Measurements from ENCODE around the gene CHODL. TPM values are rescaled to one million over a fixed set of nuclear protein-coding genes. Genes with fewer than 3 reads are reported as not detected.

CHODL gene
- total RNA-seq, 1 experiment from 2014 or later = 0.16 TPM

GRCh38 chr21:18220498-18220897 is 24.1 kb upstream of the CHODL start:
- no peaks in the 10 kb centered on the region for H3K4me1 ChIP-seq
- no peaks in the 10 kb centered on the region for H3K27me3 ChIP-seq (replicated peaks; ENCODE audit: control insufficient read depth, insufficient read depth, low read length)
- intact Hi-C loops (cut with micrococcal nuclease; ENCODE audit: unreplicated experiment) = no loop called here
- ChIA-PET CTCF (no interaction called here), POLR2A (no interaction called here)
- peaks cover 6% of the 10 kb centered on the region for H3K27me3 Mint-ChIP-seq (ENCODE audit: insufficient read depth, unreplicated experiment)
- H3K9me3 Mint-ChIP-seq (ENCODE audit: unreplicated experiment) = no peaks in the 10 kb centered on the region
- TF ChIP-seq CTCF (IDR thresholded peaks at IDR 0.05; ENCODE audit: insufficient read depth in 1 of 2, low read depth in 1 of 2, low read length in 1 of 2, severe bottlenecking in 1 of 2, unreplicated experiment in 1 of 2) = no peak
- H3K4me3 Mint-ChIP-seq (ENCODE audit: unreplicated experiment) = no peak overlapping the region
- no peak overlapping the region for H3K4me3 ChIP-seq (ENCODE audit: low read depth, low read length)
- BruUV-seq (replicated peaks) = no TSS peak
- H3K27ac Mint-ChIP-seq (ENCODE audit: unreplicated experiment) = no peak overlapping the region
- no peaks in the 10 kb centered on the region for H3K4me1 Mint-ChIP-seq (ENCODE audit: low read depth, unreplicated experiment)
- H3K36me3 Mint-ChIP-seq (ENCODE audit: insufficient read depth, unreplicated experiment) = no peaks in the 10 kb centered on the region
- DNase-seq = no peak
- H3K36me3 ChIP-seq (ENCODE audit: control insufficient read depth, insufficient read depth, low read length) = no peaks in the 10 kb centered on the region
- no peaks in the 10 kb centered on the region for H3K9me3 ChIP-seq

- Mint-ChIP-seq H3K27me3 (ENCODE audit: insufficient read depth, unreplicated experiment) (peaks cover 3% of the 10 kb centered on the region), H3K36me3 (ENCODE audit: insufficient read depth, unreplicated experiment) (no peaks in the 10 kb centered on the region), H3K9me3 (ENCODE audit: unreplicated experiment) (no peaks in the 10 kb centered on the region), H3K4me1 (ENCODE audit: low read depth, unreplicated experiment) (no peaks in the 10 kb centered on the region), H3K27ac (ENCODE audit: unreplicated experiment) (no peak overlapping the region), H3K4me3 (ENCODE audit: unreplicated experiment) (no peak overlapping the region)
- no peak for DNase-seq
- no peaks in the 10 kb centered on the region for H3K9me3 ChIP-seq
- H3K36me3 ChIP-seq (ENCODE audit: control insufficient read depth, insufficient read depth, low read length) = no peaks in the 10 kb centered on the region
- TF ChIP-seq CTCF (IDR thresholded peaks at IDR 0.05; ENCODE audit: insufficient read depth in 1 of 2, low read depth in 1 of 2, low read length in 1 of 2, severe bottlenecking in 1 of 2, unreplicated experiment in 1 of 2) = no peak
- no peaks in the 10 kb centered on the region for H3K27me3 ChIP-seq (replicated peaks; ENCODE audit: control insufficient read depth, insufficient read depth, low read length)
- BruUV-seq (replicated peaks) = no TSS peak
- H3K4me3 ChIP-seq (ENCODE audit: low read depth, low read length) = no peak overlapping the region
- intact Hi-C loops (cut with micrococcal nuclease; ENCODE audit: unreplicated experiment) = no loop called here
- ChIA-PET POLR2A (no interaction called here), CTCF (no interaction called here)
- H3K4me1 ChIP-seq = no peaks in the 10 kb centered on the region
Measured at GRCh38 chr21:18222346-18222745, 22.3 kb upstream of the CHODL start.

GRCh38 chr21:18228060-18228739 is 16.4 kb upstream of the CHODL start:
- Histone ChIP-seq H3K9me3 (no peaks in the 10 kb centered on the region), H3K4me1 (no peaks in the 10 kb centered on the region), H3K4me3 (ENCODE audit: low read depth, low read length) (no peak overlapping the region), H3K27me3 (replicated peaks; ENCODE audit: control insufficient read depth, insufficient read depth, low read length) (no peaks in the 10 kb centered on the region), H3K36me3 (ENCODE audit: control insufficient read depth, insufficient read depth, low read length) (no peaks in the 10 kb centered on the region)
- CTCF ChIA-PET = no interaction called here
- H3K27ac Mint-ChIP-seq (ENCODE audit: unreplicated experiment) = no peak overlapping the region
- H3K4me3 Mint-ChIP-seq (ENCODE audit: unreplicated experiment) = no peak overlapping the region
- peaks cover 3% of the 10 kb centered on the region for H3K27me3 Mint-ChIP-seq (ENCODE audit: insufficient read depth, unreplicated experiment)
- no peaks in the 10 kb centered on the region for H3K36me3 Mint-ChIP-seq (ENCODE audit: insufficient read depth, unreplicated experiment)
- no peaks in the 10 kb centered on the region for H3K4me1 Mint-ChIP-seq (ENCODE audit: low read depth, unreplicated experiment)
- POLR2A ChIA-PET = no interaction called here
- TF ChIP-seq CTCF (IDR thresholded peaks at IDR 0.05; ENCODE audit: insufficient read depth in 1 of 2, low read depth in 1 of 2, low read length in 1 of 2, severe bottlenecking in 1 of 2, unreplicated experiment in 1 of 2) = no peak
- intact Hi-C loops (cut with micrococcal nuclease; ENCODE audit: unreplicated experiment) = no loop called here
- BruUV-seq (replicated peaks) = no TSS peak
- no peaks in the 10 kb centered on the region for H3K9me3 Mint-ChIP-seq (ENCODE audit: unreplicated experiment)
- no peak for DNase-seq

Data from Caco-2 (cell line).